Cardiac atrium fibroblast (primary cell): ENCODE measurements around the gene UTP11. TPM values are rescaled to one million over a fixed set of nuclear protein-coding genes. Genes with fewer than 3 reads are reported as not detected.

Source experiments
- total RNA-seq: library from RNA; depleted of rRNA; stranded (reverse); fragments of >200 nt; gene quantifications from 2 replicates; pipeline ENCODE4 v1.2.3, GENCODE V29; 2015

UTP11 gene
- 30.1 and 37.6 TPM in 2 replicates for total RNA-seq

GRCh38 chr1:38012363-38013226 lies at the start of gene UTP11:
UTP11 (plus strand) TSS chr1:38012734; CDS start chr1:38012803, 69 bp downstream.

GRCh38 chr1:38005195-38006007 lies 7.1 kb upstream of the UTP11 start, which contains the start of gene FHL3:
FHL3 (minus strand) TSS chr1:38005514; CDS start chr1:37999412, 6,102 bp downstream.

GRCh38 chr1:38046333-38046883 lies 33.9 kb downstream of the UTP11 start, which contains the start of gene POU3F1:
POU3F1 (minus strand) TSS chr1:38046793; CDS start chr1:38046743, 50 bp downstream.

Other genes starting within 250 kb of the UTP11 start
- gene EPHA10, start 247.6 kb upstream of the UTP11 start, total RNA-seq: not detected in 2 replicates
- 0.54 TPM in 1 of 2 replicates, not detected in the other for gene MANEAL, start 218.9 kb upstream of the UTP11 start, total RNA-seq
- gene C1orf122, start 204.9 kb upstream of the UTP11 start, total RNA-seq: 90.1 and 95.9 TPM in 2 replicates
- 14.6 and 16.1 TPM in 2 replicates for gene YRDC, start 204.5 kb upstream of the UTP11 start, total RNA-seq
- gene MTF1, start 153.1 kb upstream of the UTP11 start, total RNA-seq: 2.3 and 3.6 TPM in 2 replicates
- 15.6 and 15.9 TPM in 2 replicates for gene INPP5B, start 65.7 kb upstream of the UTP11 start, total RNA-seq
- gene SF3A3, start 22.7 kb upstream of the UTP11 start, total RNA-seq: 37.2 and 43.1 TPM in 2 replicates
- gene FHL3, start 7.2 kb upstream of the UTP11 start, total RNA-seq: 29.2 and 45.7 TPM in 2 replicates
- gene POU3F1, start 34.1 kb downstream of the UTP11 start, total RNA-seq: not detected in 2 replicates